HCT116 (cell line): ENCODE measurements around the gene TNRC6C.

Experiments used
- EZH2 ChIP-seq: fragments of 200-600 bp; sonication (generic); IDR thresholded peaks from 2 replicates; pipeline ENCODE4 v1.6.1; 2017; ENCODE audit warnings: antibody characterized with exemption, mixed run types
- YY1 ChIP-seq: IDR thresholded peaks from 2 replicates; pipeline ENCODE4 v1.6.1; 2011; ENCODE audit warnings: low read length, low read depth, moderate library complexity, mild to moderate bottlenecking; ENCODE audit not compliant: insufficient replicate concordance; ENCODE audit errors: extremely low read depth
- TF ChIP-seq, protein P1 (sequence below), 3 experiments: fragments of 200-600 bp in 1 of 3; sonication (generic) in 1 of 3; IDR thresholded peaks in 2 of 3; conservative IDR thresholded peaks in 1 of 3; 2 replicates each; pipeline ENCODE4 v1.5.1; 2012 to 2017; ENCODE audit warnings: low read depth in 2 of 3, low read length in 2 of 3, antibody characterized with exemption in 1 of 3, borderline replicate concordance in 1 of 3, control low read depth in 1 of 3, mild to moderate bottlenecking in 1 of 3, mixed read lengths in 1 of 3, mixed run types in 1 of 3, moderate library complexity in 1 of 3; ENCODE audit not compliant: insufficient read depth in 1 of 3
- TF ChIP-seq, protein P2 (sequence below): IDR thresholded peaks from 2 replicates; pipeline ENCODE4 v1.6.1; 2012

DNA sequence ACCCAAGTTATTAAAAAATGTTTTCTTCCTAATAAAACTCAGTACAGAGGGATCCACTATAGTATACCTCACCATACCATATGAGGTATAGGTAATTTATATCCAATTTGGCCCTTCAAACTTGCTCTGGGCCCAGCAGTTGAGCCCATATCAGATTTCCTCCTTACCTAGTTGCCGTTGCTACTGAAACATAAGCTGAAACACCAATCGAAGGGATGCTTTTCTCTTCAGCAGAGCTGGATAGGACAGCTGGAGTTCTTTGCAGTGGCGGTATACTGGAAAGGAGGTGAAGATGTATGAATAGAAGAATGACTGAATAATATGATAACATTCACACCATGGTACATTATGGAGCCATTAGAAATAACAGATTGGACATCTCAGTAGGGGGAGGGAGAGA, 42.7 kb downstream of the TNRC6C start:
- TF ChIP-seq, protein P1, sequence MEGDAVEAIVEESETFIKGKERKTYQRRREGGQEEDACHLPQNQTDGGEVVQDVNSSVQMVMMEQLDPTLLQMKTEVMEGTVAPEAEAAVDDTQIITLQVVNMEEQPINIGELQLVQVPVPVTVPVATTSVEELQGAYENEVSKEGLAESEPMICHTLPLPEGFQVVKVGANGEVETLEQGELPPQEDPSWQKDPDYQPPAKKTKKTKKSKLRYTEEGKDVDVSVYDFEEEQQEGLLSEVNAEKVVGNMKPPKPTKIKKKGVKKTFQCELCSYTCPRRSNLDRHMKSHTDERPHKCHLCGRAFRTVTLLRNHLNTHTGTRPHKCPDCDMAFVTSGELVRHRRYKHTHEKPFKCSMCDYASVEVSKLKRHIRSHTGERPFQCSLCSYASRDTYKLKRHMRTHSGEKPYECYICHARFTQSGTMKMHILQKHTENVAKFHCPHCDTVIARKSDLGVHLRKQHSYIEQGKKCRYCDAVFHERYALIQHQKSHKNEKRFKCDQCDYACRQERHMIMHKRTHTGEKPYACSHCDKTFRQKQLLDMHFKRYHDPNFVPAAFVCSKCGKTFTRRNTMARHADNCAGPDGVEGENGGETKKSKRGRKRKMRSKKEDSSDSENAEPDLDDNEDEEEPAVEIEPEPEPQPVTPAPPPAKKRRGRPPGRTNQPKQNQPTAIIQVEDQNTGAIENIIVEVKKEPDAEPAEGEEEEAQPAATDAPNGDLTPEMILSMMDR (IDR thresholded peaks at IDR 0.05 in 2 of 3, conservative IDR thresholded peaks at IDR 0.05 in 1 of 3; ENCODE audit: borderline replicate concordance in 1 of 3, insufficient read depth in 1 of 3, low read depth in 2 of 3, low read length in 2 of 3), result no peak
- no peak for TF ChIP-seq EZH2
- no peak for TF ChIP-seq YY1
- TF ChIP-seq, protein P2, sequence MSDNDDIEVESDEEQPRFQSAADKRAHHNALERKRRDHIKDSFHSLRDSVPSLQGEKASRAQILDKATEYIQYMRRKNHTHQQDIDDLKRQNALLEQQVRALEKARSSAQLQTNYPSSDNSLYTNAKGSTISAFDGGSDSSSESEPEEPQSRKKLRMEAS, result no peak
